ENCODE data around the gene CXCR6.
A peak's percentile ranks its signal among the peaks of the same experiment; 100 is the strongest.

Gene CXCR6

GRCh38 chr3:45922950-45923590 is 20.2 kb upstream of the CXCR6 start:
- no peak for DNase-seq (ENCODE audit: low read depth)

- DNase-seq (ENCODE audit: low read depth): no peak
Measured at GRCh38 chr3:45923755-45924154, 19.5 kb upstream of the CXCR6 start.

- no peak for DNase-seq (ENCODE audit: low read depth)
Measured at GRCh38 chr3:45927881-45928280, 15.4 kb upstream of the CXCR6 start.

GRCh38 chr3:45929042-45929679 is 14.1 kb upstream of the CXCR6 start:
- no peak for DNase-seq (ENCODE audit: low read depth)

GRCh38 chr3:45931496-45931895 is 11.8 kb upstream of the CXCR6 start:
- no peak for DNase-seq (ENCODE audit: low read depth)

GRCh38 chr3:45932112-45932511 is 11.2 kb upstream of the CXCR6 start:
- no peak for DNase-seq (ENCODE audit: low read depth)

- DNase-seq (ENCODE audit: low read depth): no peak
Measured at GRCh38 chr3:45933591-45933990, 9.7 kb upstream of the CXCR6 start.

- no peak for DNase-seq (ENCODE audit: low read depth)
Measured at GRCh38 chr3:45936261-45936660, 7.0 kb upstream of the CXCR6 start.

GRCh38 chr3:45937206-45938042 is 5.8 kb upstream of the CXCR6 start:
- DNase-seq (ENCODE audit: low read depth): no peak

- no peak for DNase-seq (ENCODE audit: low read depth)
Measured at GRCh38 chr3:45938043-45938435, 5.2 kb upstream of the CXCR6 start.

GRCh38 chr3:45938864-45939263 is 4.4 kb upstream of the CXCR6 start:
- DNase-seq (ENCODE audit: low read depth): peak; percentile 54

GRCh38 chr3:45939341-45939771 is 3.9 kb upstream of the CXCR6 start:
- no peak for DNase-seq (ENCODE audit: low read depth)

- DNase-seq (ENCODE audit: low read depth): no peak
Measured at GRCh38 chr3:45940004-45940780, 3.1 kb upstream of the CXCR6 start.

- no peak for DNase-seq (ENCODE audit: low read depth)
Measured at GRCh38 chr3:45940781-45941365, 2.4 kb upstream of the CXCR6 start.

GRCh38 chr3:45942051-45942825 is 1.0 kb upstream of the CXCR6 start:
- no peak for DNase-seq (ENCODE audit: low read depth)

- peak; percentile 31 for DNase-seq (ENCODE audit: low read depth)
Measured at GRCh38 chr3:45944830-45945620, 1.8 kb downstream of the CXCR6 start.

- DNase-seq (ENCODE audit: low read depth): no peak
Measured at GRCh38 chr3:45946307-45946706, 3.0 kb downstream of the CXCR6 start.

- no peak for DNase-seq (ENCODE audit: low read depth)
Measured at GRCh38 chr3:45946875-45947274, 3.6 kb downstream of the CXCR6 start.

- no peak for DNase-seq (ENCODE audit: low read depth)
Measured at GRCh38 chr3:45947361-45947760, 4.1 kb downstream of the CXCR6 start.

- no peak for DNase-seq (ENCODE audit: low read depth)
Measured at GRCh38 chr3:45948311-45948781, 5.1 kb downstream of the CXCR6 start.

Measured in T-helper 22 cell (primary cell).